OCI-M2 (cell line): ENCODE measurements around the gene LILRB1.
"Not testable (repeated sequence)": the region's sequence is repeated elsewhere in the genome, so short reads cannot be mapped to it uniquely, and the experiment has no call there.

Experiments
- DNase-seq: peaks from one replicate; lab custom pipeline; 2025; ENCODE audit not compliant: unreplicated experiment; lab: John Stamatoyannopoulos, UW

LILRB1 gene

GRCh38 chr19:54624934-54625730 is 5.2 kb upstream of the LILRB1 start:
- not testable (repeated sequence) for DNase-seq

DNA sequence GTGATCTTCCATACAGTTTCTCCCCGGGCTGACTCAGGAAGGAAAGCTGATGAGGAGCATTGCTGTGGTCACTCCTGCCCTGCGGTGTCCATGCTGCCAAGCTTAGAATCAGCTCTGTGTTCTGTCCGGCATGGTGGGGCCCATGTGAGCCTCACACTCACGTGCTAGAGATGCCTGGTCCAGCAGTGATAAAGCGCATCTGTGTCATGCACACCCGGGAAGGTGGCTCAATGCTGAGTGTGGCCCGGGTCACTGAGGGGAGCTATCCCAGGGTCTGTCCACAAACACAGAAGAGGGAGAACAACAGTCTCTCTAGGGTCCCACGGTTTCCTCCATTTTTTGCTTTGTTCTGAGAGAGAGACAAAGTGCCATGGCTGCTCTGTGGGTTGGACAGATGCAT is 3.5 kb upstream of the LILRB1 start:
- no peak for DNase-seq

- not testable (repeated sequence) for DNase-seq
Observed at GRCh38 chr19:54627912-54628311, 2.4 kb upstream of the LILRB1 start.

GRCh38 chr19:54630782-54631181 is 498 bp downstream of the LILRB1 start:
- DNase-seq, result no peak

DNA sequence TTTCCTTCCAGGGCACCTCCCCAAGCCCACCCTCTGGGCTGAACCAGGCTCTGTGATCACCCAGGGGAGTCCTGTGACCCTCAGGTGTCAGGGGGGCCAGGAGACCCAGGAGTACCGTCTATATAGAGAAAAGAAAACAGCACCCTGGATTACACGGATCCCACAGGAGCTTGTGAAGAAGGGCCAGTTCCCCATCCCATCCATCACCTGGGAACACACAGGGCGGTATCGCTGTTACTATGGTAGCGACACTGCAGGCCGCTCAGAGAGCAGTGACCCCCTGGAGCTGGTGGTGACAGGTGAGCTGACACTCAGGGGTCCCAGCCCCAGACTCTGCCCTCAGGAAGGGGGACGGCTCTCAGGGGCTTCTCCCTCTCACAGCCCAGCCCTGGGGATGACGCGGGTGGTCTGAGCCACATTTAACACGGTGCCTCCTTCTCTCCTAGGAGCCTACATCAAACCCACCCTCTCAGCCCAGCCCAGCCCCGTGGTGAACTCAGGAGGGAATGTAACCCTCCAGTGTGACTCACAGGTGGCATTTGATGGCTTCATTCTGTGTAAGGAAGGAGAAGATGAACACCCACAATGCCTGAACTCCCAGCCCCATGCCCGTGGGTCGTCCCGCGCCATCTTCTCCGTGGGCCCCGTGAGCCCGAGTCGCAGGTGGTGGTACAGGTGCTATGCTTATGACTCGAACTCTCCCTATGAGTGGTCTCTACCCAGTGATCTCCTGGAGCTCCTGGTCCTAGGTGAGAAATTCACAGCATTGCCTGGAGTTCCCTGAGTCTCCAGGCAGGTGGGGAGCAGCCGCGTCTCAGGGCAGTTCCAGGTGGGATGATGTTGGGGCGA is 1.4 kb downstream of the LILRB1 start:
- not testable (repeated sequence) for DNase-seq

GRCh38 chr19:54632517-54632916 is 2.2 kb downstream of the LILRB1 start:
- DNase-seq, result not testable (repeated sequence)

DNA sequence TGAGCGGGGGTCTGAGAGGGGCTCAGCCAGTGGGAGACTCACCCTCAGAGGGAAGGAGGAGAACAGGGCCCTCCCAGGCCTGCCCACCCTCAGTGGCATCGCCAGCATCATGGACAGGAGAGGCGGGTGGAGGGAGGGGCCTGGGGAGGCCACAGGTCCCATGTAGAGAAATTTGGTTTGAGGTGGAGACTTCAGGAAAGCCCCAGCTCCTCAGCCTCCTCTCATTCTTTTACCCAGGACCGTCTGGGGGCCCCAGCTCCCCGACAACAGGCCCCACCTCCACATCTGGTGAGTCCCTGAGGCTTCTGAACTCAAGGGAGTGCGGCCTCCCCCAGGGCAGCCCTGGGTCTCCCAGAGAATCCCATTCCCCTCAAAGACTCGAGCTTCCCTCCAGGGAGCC is 3.1 kb downstream of the LILRB1 start:
- no peak for DNase-seq

- DNase-seq, result not testable (repeated sequence)
Observed at GRCh38 chr19:54636081-54636480, 5.8 kb downstream of the LILRB1 start.

- DNase-seq, result no peak
Observed at GRCh38 chr19:54638683-54639082, 8.4 kb downstream of the LILRB1 start.

- DNase-seq, result not testable (repeated sequence)
Observed at GRCh38 chr19:54642953-54643352, 12.7 kb downstream of the LILRB1 start.

GRCh38 chr19:54643583-54643982 is 13.3 kb downstream of the LILRB1 start:
- not testable (repeated sequence) for DNase-seq

- no peak for DNase-seq
Observed at GRCh38 chr19:54644056-54644455, 13.8 kb downstream of the LILRB1 start.

DNA sequence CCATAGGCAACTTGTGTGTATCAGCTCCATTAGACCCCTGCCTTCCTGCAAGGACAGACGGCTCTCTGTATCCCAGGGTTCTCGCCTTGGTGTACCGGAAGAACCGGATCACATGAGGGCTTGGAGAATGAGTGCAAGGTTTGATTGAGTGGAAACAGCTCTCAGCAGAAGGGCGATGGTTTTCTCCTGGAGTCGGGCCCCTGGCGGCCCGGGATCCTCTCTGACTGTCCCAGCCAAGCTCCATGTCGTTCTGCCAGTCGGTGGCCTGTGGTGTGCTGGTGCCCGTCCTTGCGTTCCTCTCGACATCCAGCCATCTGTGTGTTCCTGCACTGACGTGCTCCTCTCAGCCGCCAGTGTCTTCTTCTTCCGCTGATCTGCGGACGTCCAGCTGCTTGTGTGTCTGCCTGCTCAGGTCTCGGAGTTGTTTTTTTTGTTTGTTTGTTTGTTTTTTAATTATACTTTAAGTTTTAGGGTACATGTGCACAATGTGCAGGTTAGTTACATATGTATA is 16.1 kb downstream of the LILRB1 start:
- DNase-seq, result no peak

- DNase-seq, result no peak
Observed at GRCh38 chr19:54648129-54648528, 17.8 kb downstream of the LILRB1 start.

- DNase-seq, result no peak
Observed at GRCh38 chr19:54650108-54650655, 19.9 kb downstream of the LILRB1 start.

- no peak for DNase-seq
Observed at GRCh38 chr19:54653181-54653809, 23.0 kb downstream of the LILRB1 start.

- no peak for DNase-seq
Observed at GRCh38 chr19:54654447-54655321, 24.4 kb downstream of the LILRB1 start.

DNA sequence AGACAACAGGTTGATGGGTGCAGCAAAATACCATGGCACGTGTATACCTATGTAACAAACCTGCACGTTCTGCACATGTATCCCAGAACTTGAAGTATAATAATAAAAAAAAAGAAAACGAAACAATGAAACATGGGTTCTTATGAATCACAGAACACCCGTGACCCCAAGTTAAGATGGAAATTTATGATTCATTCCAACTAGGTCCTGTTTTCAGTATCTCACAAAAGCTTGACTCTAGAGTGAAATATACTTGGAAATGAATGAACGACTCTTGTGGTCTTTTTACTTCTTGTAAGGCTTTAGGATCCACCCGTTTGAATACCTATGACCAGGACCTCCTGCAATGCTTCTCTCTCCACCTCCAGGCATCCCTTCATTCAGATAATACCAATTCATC is 29.0 kb downstream of the LILRB1 start:
- DNase-seq, result no peak

DNA sequence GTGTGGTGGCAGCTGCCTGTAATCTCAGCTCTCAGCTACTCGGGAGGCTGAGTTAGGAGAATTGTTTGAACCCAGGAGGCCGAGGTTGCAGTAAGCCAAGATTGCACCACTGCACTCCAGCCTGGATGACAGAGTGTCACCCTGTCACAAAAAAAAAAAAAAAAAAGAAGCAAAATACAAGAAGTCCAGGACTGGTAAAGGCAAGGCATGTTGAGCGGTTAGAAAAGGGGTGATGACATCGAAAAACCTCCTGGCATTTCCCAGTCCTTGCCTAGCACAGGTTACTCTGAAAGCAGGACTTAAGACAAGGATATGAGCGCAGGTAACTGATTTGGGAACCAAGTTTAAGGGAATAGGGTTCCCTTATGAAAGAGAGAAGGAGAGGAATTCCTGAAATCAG is 30.0 kb downstream of the LILRB1 start:
- DNase-seq, result no peak

GRCh38 chr19:54660964-54661363 is 30.7 kb downstream of the LILRB1 start:
- DNase-seq, result no peak
